ENCODE results near the gene SLFN5. TPM values are rescaled to one million over a fixed set of nuclear protein-coding genes. Genes with fewer than 3 reads are reported as not detected.
"Not testable (repeated sequence)": the region's sequence is repeated elsewhere in the genome, so short reads cannot be mapped to it uniquely, and the experiment has no call there.

Gene SLFN5
- total RNA-seq, 1 experiment from 2014 or later, result 0.54 TPM

GRCh38 chr17:35284955-35285354 lies 42.1 kb downstream of the SLFN5 start:
- in situ Hi-C loops (cut with HindIII; ENCODE audit: low sequenced_read_pairs), result no loop called here
- DNase-seq (ENCODE audit: low spot score), result no peak

GRCh38 chr17:35286120-35286781 lies 43.4 kb downstream of the SLFN5 start:
- in situ Hi-C loops (cut with HindIII; ENCODE audit: low sequenced_read_pairs), result no loop called here
- no peak for DNase-seq (ENCODE audit: low spot score)

GRCh38 chr17:35287286-35287811 lies 44.5 kb downstream of the SLFN5 start:
- in situ Hi-C loops (cut with HindIII; ENCODE audit: low sequenced_read_pairs), result no loop called here
- no peak for DNase-seq (ENCODE audit: low spot score)

- in situ Hi-C loops (cut with HindIII; ENCODE audit: low sequenced_read_pairs), result no loop called here
- no peak for DNase-seq (ENCODE audit: low spot score)
These were observed 46.4 kb downstream of the SLFN5 start for GRCh38 chr17:35289222-35289621.

- no peak for DNase-seq (ENCODE audit: low spot score)
- in situ Hi-C loops (cut with HindIII; ENCODE audit: low sequenced_read_pairs), result no loop called here
These were observed 48.9 kb downstream of the SLFN5 start for GRCh38 chr17:35291802-35292201.

GRCh38 chr17:35293151-35293847 lies 50.4 kb downstream of the SLFN5 start:
- in situ Hi-C loops (cut with HindIII; ENCODE audit: low sequenced_read_pairs), result no loop called here
- no peak for DNase-seq (ENCODE audit: low spot score)

GRCh38 chr17:35294756-35295155 lies 51.9 kb downstream of the SLFN5 start:
- no peak for DNase-seq (ENCODE audit: low spot score)
- in situ Hi-C loops (cut with HindIII; ENCODE audit: low sequenced_read_pairs), result no loop called here

GRCh38 chr17:35295686-35296085 lies 52.8 kb downstream of the SLFN5 start:
- DNase-seq (ENCODE audit: low spot score), result no peak
- in situ Hi-C loops (cut with HindIII; ENCODE audit: low sequenced_read_pairs), result no loop called here

- in situ Hi-C loops (cut with HindIII; ENCODE audit: low sequenced_read_pairs), result no loop called here
- DNase-seq (ENCODE audit: low spot score), result no peak
These were observed 54.8 kb downstream of the SLFN5 start for GRCh38 chr17:35297666-35298065.

- in situ Hi-C loops (cut with HindIII; ENCODE audit: low sequenced_read_pairs), result no loop called here
These were observed 55.8 kb downstream of the SLFN5 start for GRCh38 chr17:35298639-35299038.

GRCh38 chr17:35299135-35299534 lies 56.3 kb downstream of the SLFN5 start:
- in situ Hi-C loops (cut with HindIII; ENCODE audit: low sequenced_read_pairs), result no loop called here

More at GRCh38 chr17:35298639-35299038, 55.8 kb downstream of the SLFN5 start:
- DNase-seq (ENCODE audit: low spot score), result no peak

GRCh38 chr17:35309345-35309744 lies 66.5 kb downstream of the SLFN5 start:
- in situ Hi-C loops (cut with HindIII; ENCODE audit: low sequenced_read_pairs); DNase-seq (ENCODE audit: low spot score): not testable (repeated sequence)

More at GRCh38 chr17:35299135-35299534, 56.3 kb downstream of the SLFN5 start:
- no peak for DNase-seq (ENCODE audit: low spot score)

- in situ Hi-C loops (cut with HindIII; ENCODE audit: low sequenced_read_pairs), result loop anchor here (5.0 kb wide), 1 partner anchor 220 kb away; no protein-coding TSS in a partner anchor
- DNase-seq (ENCODE audit: low spot score), result no peak
These were observed 69.5 kb downstream of the SLFN5 start for GRCh38 chr17:35312346-35312745.

GRCh38 chr17:35312790-35313711 lies 70.2 kb downstream of the SLFN5 start:
- in situ Hi-C loops (cut with HindIII; ENCODE audit: low sequenced_read_pairs), result loop anchor here (5.0 kb wide), 1 partner anchor 219 kb away; no protein-coding TSS in a partner anchor
- DNase-seq (ENCODE audit: low spot score), result peak; percentile 57

- DNase-seq (ENCODE audit: low spot score), result no peak
- in situ Hi-C loops (cut with HindIII; ENCODE audit: low sequenced_read_pairs), result loop anchor here (5.0 kb wide), 1 partner anchor 218 kb away; no protein-coding TSS in a partner anchor
These were observed 71.1 kb downstream of the SLFN5 start for GRCh38 chr17:35313875-35314409.

- in situ Hi-C loops (cut with HindIII; ENCODE audit: low sequenced_read_pairs), result loop anchor here (5.0 kb wide), 1 partner anchor 218 kb away; no protein-coding TSS in a partner anchor
- no peak for DNase-seq (ENCODE audit: low spot score)
These were observed 71.7 kb downstream of the SLFN5 start for GRCh38 chr17:35314415-35315216.

- DNase-seq (ENCODE audit: low spot score), result no peak
- in situ Hi-C loops (cut with HindIII; ENCODE audit: low sequenced_read_pairs), result no loop called here
These were observed 72.4 kb downstream of the SLFN5 start for GRCh38 chr17:35315283-35315682.

- no peak for DNase-seq (ENCODE audit: low spot score)
- in situ Hi-C loops (cut with HindIII; ENCODE audit: low sequenced_read_pairs), result no loop called here
These were observed 73.1 kb downstream of the SLFN5 start for GRCh38 chr17:35315971-35316370.

Measured in G401 (cell line).